ENCODE results near the gene RELL2. TPM values are rescaled to one million over a fixed set of nuclear protein-coding genes. Genes with fewer than 3 reads are reported as not detected.

RELL2 gene
- total RNA-seq, 1 experiment from 2014 or later: 13.3 TPM

- no peaks in the 10 kb centered on the region for H3K9me3 ChIP-seq (ENCODE audit: control insufficient read depth, insufficient read depth, low read depth, low read length)
- ATAC-seq (no peak), DNase-seq (ENCODE audit: low read depth, low spot score) (no peak)
- H3K4me1 ChIP-seq (ENCODE audit: control insufficient read depth, insufficient read depth, low read length): peaks cover 4% of the 10 kb centered on the region; the same call in 1 of the 2 replicates
- POLR2A ChIA-PET: no interaction called here
- CTCF ChIA-PET: interaction anchor here (0.6 to 1.1 kb wide), 2 partner anchors 11 to 66 kb away, joined by 3 to 4 read pairs; partner anchors contain the start of gene DIAPH1
- in situ Hi-C loops (cut with HindIII; ENCODE audit: low pct_unique_long_range_greater_than_20kb, low sequenced_read_pairs) (no loop called here), intact Hi-C loops (cut with micrococcal nuclease; ENCODE audit: unreplicated experiment) (no loop called here)
- BruUV-seq (replicated peaks): no TSS peak
- no peak overlapping the region for H3K4me3 ChIP-seq (ENCODE audit: low read depth in 2 of 2, low read length in 2 of 2)
- H3K27ac ChIP-seq (ENCODE audit: low read length): no peak overlapping the region
- H3K27me3 ChIP-seq (ENCODE audit: control insufficient read depth, insufficient read depth, low read length): no peaks in the 10 kb centered on the region
- H3K36me3 ChIP-seq (ENCODE audit: control insufficient read depth, insufficient read depth, low read length): peaks cover 7% of the 10 kb centered on the region
- TF ChIP-seq REST (IDR thresholded peaks at IDR 0.05; ENCODE audit: insufficient read depth in 1 of 2, low read depth in 2 of 2, low read length in 1 of 2) (no peak), TCF7L2 (IDR thresholded peaks at IDR 0.05; ENCODE audit: low read depth, low read length) (no peak), CTCF (IDR thresholded peaks at IDR 0.05) (no peak), SIN3A (IDR thresholded peaks at IDR 0.05; ENCODE audit: borderline replicate concordance, insufficient read depth, low read depth, low read length) (no peak), POLR2AphosphoS5 (IDR thresholded peaks at IDR 0.05; ENCODE audit: low read depth, low read length) (no peak)
These were observed 6.1 kb upstream of the RELL2 start for GRCh38 chr5:141630570-141631140.

GRCh38 chr5:141632650-141633049, 4.1 kb upstream of the RELL2 start:
- no peak for TF ChIP-seq TCF7L2 (IDR thresholded peaks at IDR 0.05; ENCODE audit: low read depth, low read length)
- TF ChIP-seq CTCF (IDR thresholded peaks at IDR 0.05): no peak
- TF ChIP-seq POLR2AphosphoS5 (IDR thresholded peaks at IDR 0.05; ENCODE audit: low read depth, low read length): no peak
- TF ChIP-seq REST (IDR thresholded peaks at IDR 0.05; ENCODE audit: insufficient read depth in 1 of 2, low read depth in 2 of 2, low read length in 1 of 2): no peak
- no peak for TF ChIP-seq SIN3A (IDR thresholded peaks at IDR 0.05; ENCODE audit: borderline replicate concordance, insufficient read depth, low read depth, low read length)
- peaks cover 7% of the 10 kb centered on the region for H3K36me3 ChIP-seq (ENCODE audit: control insufficient read depth, insufficient read depth, low read length)

More at GRCh38 chr5:141632650-141633049, 4.1 kb upstream of the RELL2 start:
- CTCF ChIA-PET: interaction anchor here (1.3 kb wide), 1 partner anchor 41 kb away, joined by 3 read pairs; no protein-coding TSS in a partner anchor
- in situ Hi-C loops (cut with HindIII; ENCODE audit: low pct_unique_long_range_greater_than_20kb, low sequenced_read_pairs): no loop called here
- peaks cover 8% of the 10 kb centered on the region; the same call in 1 of the 2 replicates for H3K4me1 ChIP-seq (ENCODE audit: control insufficient read depth, insufficient read depth, low read length)
- H3K4me3 ChIP-seq (ENCODE audit: low read depth in 2 of 2, low read length in 2 of 2): no peak overlapping the region
- no TSS peak for BruUV-seq (replicated peaks)
- intact Hi-C loops (cut with micrococcal nuclease; ENCODE audit: unreplicated experiment): no loop called here
- no peak overlapping the region for H3K27ac ChIP-seq (ENCODE audit: low read length)
- DNase-seq (ENCODE audit: low read depth, low spot score): no peak
- no peaks in the 10 kb centered on the region for H3K27me3 ChIP-seq (ENCODE audit: control insufficient read depth, insufficient read depth, low read length)
- H3K9me3 ChIP-seq (ENCODE audit: control insufficient read depth, insufficient read depth, low read depth, low read length): no peaks in the 10 kb centered on the region
- no peak for ATAC-seq
- POLR2A ChIA-PET: no interaction called here
